ENCODE data around the gene SNX8. TPM values are rescaled to one million over a fixed set of nuclear protein-coding genes. Genes with fewer than 3 reads are reported as not detected.
"Not testable (repeated sequence)": the region's sequence is repeated elsewhere in the genome, so short reads cannot be mapped to it uniquely, and the experiment has no call there.

Gene SNX8
- total RNA-seq, 1 experiment from 2014 or later, result 40.6 TPM

- Mint-ChIP-seq H3K4me1 (peaks cover 17 to 24% of the 10 kb centered on the region in 2 experiments), H3K27me3 (ENCODE audit: low read depth) (no peaks in the 10 kb centered on the region; the same call in 1 of the 2 replicates), H3K27ac (peak overlapping the region in 2 of 3 experiments; percentile 17 to 88; a peak in 3 of 7 replicates), H3K4me3 (no peak overlapping the region), H3K36me3 (ENCODE audit: insufficient read depth in 1 of 3, low read depth in 3 of 3) (peaks cover 11 to 23% (median 19%) of the 10 kb centered on the region in 3 experiments), H3K9me3 (peaks cover 12 to 19% of the 10 kb centered on the region in 2 experiments)
- H2BK120ac ChIP-seq (ENCODE audit: low read depth, low read length, poor library complexity, severe bottlenecking), result no peak overlapping the region
- no peaks in the 10 kb centered on the region for H3K23me2 ChIP-seq (ENCODE audit: insufficient read length, low read depth, low read length, poor library complexity, severe bottlenecking)
- no peaks in the 10 kb centered on the region for H3K27me3 ChIP-seq (ENCODE audit: insufficient read depth, low read length)
- H3K79me2 ChIP-seq (ENCODE audit: insufficient read depth, low read length), result no peaks in the 10 kb centered on the region; the same call in 1 of the 2 replicates
- H2BK12ac ChIP-seq (ENCODE audit: insufficient read length, low read depth, low read length), result no peak overlapping the region
- H3K79me1 ChIP-seq (ENCODE audit: insufficient read depth, low read depth, low read length, poor library complexity, severe bottlenecking), result peaks cover 10% of the 10 kb centered on the region
- no peaks in the 10 kb centered on the region for H3K9me3 ChIP-seq (ENCODE audit: control insufficient read depth, low read depth, low read length)
- no peak overlapping the region for H3K18ac ChIP-seq (ENCODE audit: insufficient read length, low read depth, low read length)
- no peak overlapping the region for H2BK5ac ChIP-seq (ENCODE audit: insufficient read length, low read length)
- H2BK20ac ChIP-seq (ENCODE audit: low read depth, low read length, poor library complexity, severe bottlenecking), result no peak overlapping the region
- no peak overlapping the region for H2BK15ac ChIP-seq (ENCODE audit: low read depth, low read length)
- no peak overlapping the region for H3T11ph ChIP-seq (ENCODE audit: low read length)
- H3K27ac ChIP-seq (ENCODE audit: insufficient read length, low read depth, low read length), result no peak overlapping the region
- no peak overlapping the region for H4K91ac ChIP-seq (ENCODE audit: insufficient read length, low read depth, low read length)
- H3K4me1 ChIP-seq (ENCODE audit: insufficient read depth, low read length), result peaks cover 4% of the 10 kb centered on the region; the same call in 1 of the 2 replicates
- H3K4ac ChIP-seq (ENCODE audit: low read depth, low read length), result no peak overlapping the region
- H4K20me1 ChIP-seq (ENCODE audit: control insufficient read depth, insufficient read depth, insufficient read length), result no peaks in the 10 kb centered on the region
- H3K14ac ChIP-seq (ENCODE audit: insufficient read depth, low read length), result no peak overlapping the region
- WGBS (ENCODE audit: extremely low coverage, insufficient read length, low lambda C conversion rate), result no CpG with 5 or more reads among the region's 6 CpGs
- no peak overlapping the region for H3K23ac ChIP-seq (ENCODE audit: insufficient read length, low read depth, low read length)
- no peak for DNase-seq
- no peak overlapping the region for H2AK5ac ChIP-seq (ENCODE audit: insufficient read length, low read length)
- no peak overlapping the region for H4K8ac ChIP-seq (replicated peaks; ENCODE audit: insufficient read length, low read depth, low read length)
- H3K56ac ChIP-seq (ENCODE audit: insufficient read length, low read depth, low read length), result no peak overlapping the region
- TF ChIP-seq, protein P1, sequence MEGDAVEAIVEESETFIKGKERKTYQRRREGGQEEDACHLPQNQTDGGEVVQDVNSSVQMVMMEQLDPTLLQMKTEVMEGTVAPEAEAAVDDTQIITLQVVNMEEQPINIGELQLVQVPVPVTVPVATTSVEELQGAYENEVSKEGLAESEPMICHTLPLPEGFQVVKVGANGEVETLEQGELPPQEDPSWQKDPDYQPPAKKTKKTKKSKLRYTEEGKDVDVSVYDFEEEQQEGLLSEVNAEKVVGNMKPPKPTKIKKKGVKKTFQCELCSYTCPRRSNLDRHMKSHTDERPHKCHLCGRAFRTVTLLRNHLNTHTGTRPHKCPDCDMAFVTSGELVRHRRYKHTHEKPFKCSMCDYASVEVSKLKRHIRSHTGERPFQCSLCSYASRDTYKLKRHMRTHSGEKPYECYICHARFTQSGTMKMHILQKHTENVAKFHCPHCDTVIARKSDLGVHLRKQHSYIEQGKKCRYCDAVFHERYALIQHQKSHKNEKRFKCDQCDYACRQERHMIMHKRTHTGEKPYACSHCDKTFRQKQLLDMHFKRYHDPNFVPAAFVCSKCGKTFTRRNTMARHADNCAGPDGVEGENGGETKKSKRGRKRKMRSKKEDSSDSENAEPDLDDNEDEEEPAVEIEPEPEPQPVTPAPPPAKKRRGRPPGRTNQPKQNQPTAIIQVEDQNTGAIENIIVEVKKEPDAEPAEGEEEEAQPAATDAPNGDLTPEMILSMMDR (conservative IDR thresholded peaks at IDR 0.05), result no peak
- H2AFZ ChIP-seq (ENCODE audit: low read length), result no peak overlapping the region
- H4K5ac ChIP-seq (ENCODE audit: insufficient read length, low read depth, low read length), result no peak overlapping the region
- no peak overlapping the region for H3K4me2 ChIP-seq (ENCODE audit: insufficient read depth, insufficient read length, low read length)
- H3K9ac ChIP-seq (ENCODE audit: extremely low read depth, insufficient read length, low read length), result no peak overlapping the region
Observed at GRCh38 chr7:2306688-2307087, 7.6 kb downstream of the SNX8 start.

- H2BK20ac ChIP-seq (ENCODE audit: low read depth, low read length, poor library complexity, severe bottlenecking); H3K4me1 ChIP-seq (ENCODE audit: insufficient read depth, low read length); H3K9me3 ChIP-seq (ENCODE audit: control insufficient read depth, low read depth, low read length); H3K56ac ChIP-seq (ENCODE audit: insufficient read length, low read depth, low read length); H4K8ac ChIP-seq (replicated peaks; ENCODE audit: insufficient read length, low read depth, low read length); H3K18ac ChIP-seq (ENCODE audit: insufficient read length, low read depth, low read length); H2AFZ ChIP-seq (ENCODE audit: low read length); H2AK5ac ChIP-seq (ENCODE audit: insufficient read length, low read length); H2BK120ac ChIP-seq (ENCODE audit: low read depth, low read length, poor library complexity, severe bottlenecking); H2BK5ac ChIP-seq (ENCODE audit: insufficient read length, low read length); H4K5ac ChIP-seq (ENCODE audit: insufficient read length, low read depth, low read length); H3K23ac ChIP-seq (ENCODE audit: insufficient read length, low read depth, low read length); H3K27me3 ChIP-seq (ENCODE audit: insufficient read depth, low read length); H3K4me2 ChIP-seq (ENCODE audit: insufficient read depth, insufficient read length, low read length); H2BK15ac ChIP-seq (ENCODE audit: low read depth, low read length); H4K91ac ChIP-seq (ENCODE audit: insufficient read length, low read depth, low read length); H3K14ac ChIP-seq (ENCODE audit: insufficient read depth, low read length); H3K9ac ChIP-seq (ENCODE audit: extremely low read depth, insufficient read length, low read length); H3K79me2 ChIP-seq (ENCODE audit: insufficient read depth, low read length); H3K4me3 Mint-ChIP-seq; H3K27ac ChIP-seq (ENCODE audit: insufficient read length, low read depth, low read length); H3T11ph ChIP-seq (ENCODE audit: low read length); H3K23me2 ChIP-seq (ENCODE audit: insufficient read length, low read depth, low read length, poor library complexity, severe bottlenecking); H3K27me3 Mint-ChIP-seq (ENCODE audit: low read depth); H2BK12ac ChIP-seq (ENCODE audit: insufficient read length, low read depth, low read length); H3K4ac ChIP-seq (ENCODE audit: low read depth, low read length); H3K27ac Mint-ChIP-seq; DNase-seq; H4K20me1 ChIP-seq (ENCODE audit: control insufficient read depth, insufficient read depth, insufficient read length): not testable (repeated sequence)
- WGBS (ENCODE audit: extremely low coverage, insufficient read length, low lambda C conversion rate), result no CpG with 5 or more reads among the region's 6 CpGs
- peaks cover 28 to 36% of the 10 kb centered on the region in 2 experiments for H3K4me1 Mint-ChIP-seq
- peaks cover 18 to 24% of the 10 kb centered on the region in 2 experiments for H3K9me3 Mint-ChIP-seq
- H3K79me1 ChIP-seq (ENCODE audit: insufficient read depth, low read depth, low read length, poor library complexity, severe bottlenecking), result peaks cover 10% of the 10 kb centered on the region
- peaks cover 16 to 28% (median 25%) of the 10 kb centered on the region in 3 experiments for H3K36me3 Mint-ChIP-seq (ENCODE audit: insufficient read depth in 1 of 3, low read depth in 3 of 3)
Observed at GRCh38 chr7:2305258-2305657, 9.0 kb downstream of the SNX8 start.

All from H9 (cell line).